ENCODE results near the gene PDS5B.

GRCh38 chr13:32548837-32549236 lies 37.4 kb upstream of the PDS5B start:
- no peak for TF ChIP-seq CTCF (IDR thresholded peaks at IDR 0.05 in 4 of 5, conservative IDR thresholded peaks at IDR 0.05 in 1 of 5)
- TF ChIP-seq POLR2A (IDR thresholded peaks at IDR 0.05), result no peak

Data from gastrocnemius medialis (tissue), 4 donors.